Midbrain (tissue), 1 donor: ENCODE results near the gene SLU7.
A peak's percentile ranks its signal among the peaks of the same experiment; 100 is the strongest.

Experiments
- DNase-seq: peaks from one replicate; lab custom pipeline; 2025; lab: John Stamatoyannopoulos, UW

The SLU7 gene

DNA sequence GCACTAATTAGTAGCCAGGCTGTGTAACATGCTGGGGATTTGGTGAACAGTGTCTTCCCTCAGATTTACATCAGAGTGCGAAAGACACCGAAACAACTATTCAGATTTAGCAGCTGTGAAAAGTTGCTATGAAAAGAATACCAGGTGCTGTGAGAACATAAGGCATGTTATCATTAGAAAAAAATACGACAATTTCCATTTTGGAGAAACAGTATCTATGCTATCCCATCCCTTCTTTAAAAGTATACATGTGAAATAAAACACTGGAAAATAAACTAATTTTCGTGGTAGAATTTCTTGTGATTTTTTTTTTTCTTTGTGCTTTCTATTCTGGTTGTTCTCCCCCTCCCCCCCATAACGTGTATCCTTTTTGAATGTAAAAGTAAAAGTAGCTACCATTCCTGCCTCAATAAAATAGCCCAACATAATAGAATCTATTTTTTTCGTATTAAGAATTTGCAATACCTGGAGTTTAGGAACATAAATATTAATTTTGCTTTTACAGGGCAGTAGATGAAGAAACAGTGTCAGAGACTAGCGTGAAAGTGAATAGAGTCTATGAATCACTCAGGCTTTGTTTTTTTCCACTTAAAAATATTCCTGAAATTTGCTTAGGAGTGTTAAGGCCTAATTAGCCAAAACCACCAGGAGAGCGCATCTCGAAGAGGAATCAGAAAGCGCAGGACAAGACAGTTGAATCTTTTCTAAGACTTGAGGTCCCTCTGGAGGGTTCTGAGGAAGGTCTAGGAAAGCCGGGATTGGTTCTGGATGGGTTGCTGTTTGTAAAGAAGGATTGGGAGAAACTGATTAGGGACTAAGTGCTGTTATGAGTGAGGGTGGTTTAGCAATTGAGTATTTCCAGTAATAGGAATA is 813 bp upstream of the SLU7 start:
- DNase-seq = no peak

DNA sequence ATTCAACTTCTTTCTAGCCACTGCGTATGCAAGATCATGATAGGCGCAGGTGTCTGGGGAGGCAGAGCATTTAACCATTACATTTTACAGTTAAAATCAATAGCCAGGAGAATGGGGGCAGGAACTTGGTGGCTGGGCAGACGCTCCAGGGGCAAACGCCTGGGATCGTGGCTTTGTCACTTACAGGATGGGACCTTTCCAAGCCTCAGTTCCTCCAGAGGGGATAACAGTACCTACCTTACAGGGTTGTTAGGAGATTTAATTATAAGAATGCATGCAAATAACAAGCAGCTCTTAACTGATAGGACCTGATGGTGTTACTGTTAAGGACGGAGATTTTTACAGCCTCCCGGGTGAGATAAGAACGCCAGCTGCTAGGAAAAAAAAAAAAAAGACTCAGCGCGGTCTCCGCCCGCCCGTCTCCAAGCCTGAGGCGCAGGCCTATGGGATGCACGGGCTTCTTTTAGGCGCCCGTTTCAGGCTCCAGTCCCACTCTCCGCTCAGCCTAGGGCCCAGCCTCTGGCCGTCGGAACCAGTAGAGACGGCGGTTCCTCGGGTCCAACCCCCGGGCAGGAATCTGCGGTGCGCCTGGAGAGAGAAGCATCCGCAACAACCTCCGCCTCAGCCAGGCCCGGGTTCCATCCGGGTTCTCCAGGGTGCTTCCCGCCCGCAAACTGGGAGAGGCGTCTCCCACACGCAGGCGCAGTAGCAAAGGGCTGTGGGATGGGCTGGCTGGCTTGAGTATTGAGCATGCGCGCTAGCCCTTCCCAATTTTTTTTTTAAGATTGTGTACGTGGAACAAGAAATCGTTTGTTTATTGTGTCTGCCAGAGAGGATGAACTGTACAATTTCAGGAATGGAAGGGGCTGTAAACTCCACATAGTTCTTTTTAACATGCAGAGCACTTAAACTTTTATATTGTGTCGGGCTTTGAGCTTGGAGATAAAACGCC is 19.2 kb downstream of the SLU7 start, which contains the start of gene FAM200C:
TSS of gene FAM200C (minus strand) at position 653 of the 952 bp plus-strand sequence. CDS start 4,564 bp downstream, outside the sequence.
- peak; percentile 92 for DNase-seq

DNA sequence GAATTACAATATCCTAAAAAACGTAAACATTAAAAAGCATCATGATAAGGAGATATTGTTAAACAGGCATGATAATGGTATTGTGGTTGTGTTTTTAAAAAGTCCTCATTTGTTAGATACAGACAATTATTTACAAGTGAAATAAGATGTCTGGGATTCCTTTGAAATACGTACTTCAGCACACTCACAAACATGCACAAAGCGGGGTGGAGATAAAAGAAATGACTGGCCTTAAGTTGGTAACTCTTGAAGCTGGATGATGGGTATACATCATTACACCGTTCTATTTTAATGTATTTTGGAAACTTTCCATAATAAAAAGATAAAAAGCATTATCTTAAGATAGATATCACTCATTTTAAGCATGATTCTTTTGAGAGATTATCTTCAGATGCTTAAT is 20.1 kb downstream of the SLU7 start:
- DNase-seq = no peak

DNA sequence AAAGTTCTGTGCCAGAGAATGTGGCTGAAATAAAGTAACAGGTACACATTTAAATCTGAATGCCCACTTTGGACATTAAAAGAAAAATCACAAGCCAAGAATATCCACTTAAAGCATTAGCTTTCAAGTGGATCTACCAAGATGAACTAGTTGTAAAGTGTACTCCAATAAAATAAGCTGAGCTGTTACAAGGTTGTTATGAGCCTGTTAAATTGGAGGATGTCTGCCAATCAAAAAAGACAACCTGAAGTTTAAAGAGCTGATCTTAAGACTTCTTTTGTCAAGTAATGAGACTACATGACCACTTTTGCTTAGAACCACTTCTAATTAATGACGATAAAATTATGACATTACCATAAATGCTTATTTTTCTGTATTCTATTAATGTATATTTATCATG is 21.4 kb downstream of the SLU7 start:
- DNase-seq = no peak

DNA sequence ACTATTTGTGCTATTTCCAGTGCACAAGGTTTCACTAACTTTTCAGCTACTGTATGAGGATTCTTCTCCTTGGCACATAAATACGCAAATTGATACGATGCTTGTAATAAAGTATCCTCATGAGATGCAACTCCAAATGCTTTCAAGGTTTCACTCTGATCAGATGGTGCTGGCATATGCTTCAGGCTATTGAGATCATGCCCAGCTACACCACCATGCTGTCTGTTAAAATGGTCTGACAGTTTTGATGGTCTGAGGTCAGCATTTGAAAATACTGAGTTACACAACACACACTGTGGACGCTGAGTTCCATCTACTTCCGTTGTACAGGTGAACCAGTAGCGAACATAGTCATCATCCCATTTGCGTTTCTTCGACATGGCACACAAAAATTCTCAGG is 23.8 kb downstream of the SLU7 start:
- DNase-seq = no peak

DNA sequence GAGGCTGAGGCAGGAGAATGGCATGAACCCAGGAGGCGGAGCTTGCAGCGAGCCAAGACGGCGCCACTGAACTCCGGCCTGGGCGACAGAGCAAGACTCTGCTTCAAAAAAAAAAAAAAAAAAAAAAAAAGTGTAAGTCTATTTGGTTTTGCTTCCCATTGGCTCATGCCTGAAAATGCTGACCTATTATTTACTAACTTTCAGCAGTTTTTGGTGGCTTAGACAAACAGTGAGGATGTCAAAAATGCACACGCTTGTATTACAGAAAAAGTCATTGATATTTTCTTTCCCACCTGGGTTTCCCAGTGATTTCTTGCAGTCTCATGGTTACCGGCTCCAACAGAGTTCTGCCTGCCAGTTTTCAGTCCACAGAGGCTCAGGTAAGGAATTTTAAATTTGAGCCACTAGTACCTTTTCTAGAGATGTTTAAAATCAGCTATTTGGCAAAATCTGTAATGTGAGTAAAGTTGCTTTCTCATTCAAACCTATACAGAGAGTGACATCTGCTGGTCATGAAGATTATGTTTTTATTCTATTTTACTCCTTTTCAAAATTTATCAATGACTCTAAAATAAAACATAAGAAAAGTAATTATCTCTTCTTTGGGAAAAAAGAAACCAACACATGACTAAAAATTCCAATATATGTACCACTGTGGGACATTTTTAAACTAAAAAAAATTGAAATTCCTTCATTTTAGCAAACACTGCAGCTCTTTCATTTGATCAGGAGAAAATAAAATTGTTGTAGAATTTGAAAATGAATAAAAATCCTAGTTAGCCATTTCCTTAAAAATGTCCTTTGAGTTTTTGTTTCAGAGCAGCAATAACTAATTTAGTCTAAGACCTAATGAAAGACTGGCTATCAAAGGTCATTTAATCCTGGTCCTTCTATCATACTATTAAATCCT is 27.8 kb downstream of the SLU7 start:
- DNase-seq = peak; percentile 38

GRCh38 chr5:160387445-160387844 is 31.4 kb downstream of the SLU7 start:
- DNase-seq = no peak

DNA sequence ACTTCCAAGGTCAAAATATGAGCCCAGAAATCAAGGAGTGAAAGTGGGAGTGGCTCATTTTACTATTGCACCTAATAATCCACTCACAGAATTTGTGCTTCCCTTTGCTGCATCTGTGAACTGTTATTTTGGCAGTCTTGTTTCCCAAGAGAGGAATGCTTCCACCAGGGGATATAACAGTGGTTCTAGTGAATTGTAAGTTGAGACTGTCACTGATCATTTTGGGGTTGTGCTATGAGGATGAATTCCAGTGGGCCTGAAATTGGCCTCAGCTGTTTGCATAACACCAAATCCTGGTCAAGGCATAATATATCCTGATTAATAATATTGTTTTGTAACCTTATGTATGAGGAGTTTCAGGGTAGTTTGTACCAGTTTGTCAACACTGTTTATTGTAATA is 33.4 kb downstream of the SLU7 start:
- DNase-seq = no peak

DNA sequence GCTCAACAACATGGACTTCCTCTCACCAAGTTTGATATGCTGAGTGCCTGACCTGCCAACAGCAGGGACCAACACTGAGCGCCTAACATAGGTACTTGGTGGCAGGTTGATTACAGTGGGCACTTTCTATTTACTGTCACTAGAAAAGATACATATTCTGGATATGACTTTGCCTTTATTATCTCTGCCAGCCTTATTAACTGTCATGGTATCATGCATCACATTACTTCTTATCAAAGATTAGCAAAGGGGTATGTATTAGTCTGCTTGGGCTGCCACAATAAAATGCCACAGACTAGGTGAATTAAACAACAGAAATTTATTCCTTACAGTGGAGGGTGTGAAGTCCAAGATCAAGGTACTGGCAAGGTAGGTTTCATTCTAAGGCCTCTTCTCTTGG is 34.2 kb downstream of the SLU7 start:
- DNase-seq = no peak

GRCh38 chr5:160382346-160382745 is 36.5 kb downstream of the SLU7 start:
- DNase-seq = no peak

- no peak for DNase-seq
Observed at GRCh38 chr5:160380041-160380440, 38.8 kb downstream of the SLU7 start.

DNA sequence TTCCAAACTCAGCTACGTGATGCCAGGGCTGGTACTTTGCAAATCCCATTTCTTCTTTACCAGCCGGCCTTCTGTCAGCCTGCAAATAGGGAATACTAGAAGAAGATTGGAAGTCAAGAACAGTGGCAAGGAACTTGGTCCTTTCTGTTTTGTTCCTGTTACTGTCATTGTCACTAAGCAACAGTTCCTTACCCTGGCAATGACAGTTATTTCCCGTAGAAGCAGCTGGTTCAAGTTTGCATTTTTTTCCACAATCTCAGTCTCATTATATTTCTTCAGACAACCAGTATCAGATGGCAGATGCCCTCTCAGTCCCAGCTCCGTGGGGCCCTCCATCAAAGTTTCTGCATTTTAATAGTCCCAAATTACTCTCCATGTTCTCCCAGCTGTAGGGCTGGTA is 39.4 kb downstream of the SLU7 start:
- no peak for DNase-seq

- DNase-seq = no peak
Observed at GRCh38 chr5:160378330-160378729, 40.6 kb downstream of the SLU7 start.

DNA sequence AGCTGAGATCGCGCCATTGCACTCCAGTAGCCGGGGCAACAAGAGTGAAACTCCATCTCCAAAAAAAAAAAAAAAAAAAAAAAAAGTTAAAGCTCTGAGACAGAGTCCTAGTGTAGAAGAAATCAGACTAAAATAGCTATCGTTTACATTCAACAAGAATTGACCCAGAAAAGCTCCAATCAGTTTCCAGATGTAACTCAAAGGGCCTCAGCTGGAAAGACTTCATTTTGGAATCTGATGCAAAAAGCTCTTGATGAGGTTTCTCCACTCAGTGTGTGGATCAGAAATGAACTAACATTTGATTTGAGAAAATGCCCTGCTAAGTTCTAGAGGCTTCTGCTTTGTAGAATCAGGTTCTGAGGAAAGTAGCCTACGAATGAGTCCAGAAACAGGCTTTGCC is 41.2 kb downstream of the SLU7 start:
- no peak for DNase-seq

DNA sequence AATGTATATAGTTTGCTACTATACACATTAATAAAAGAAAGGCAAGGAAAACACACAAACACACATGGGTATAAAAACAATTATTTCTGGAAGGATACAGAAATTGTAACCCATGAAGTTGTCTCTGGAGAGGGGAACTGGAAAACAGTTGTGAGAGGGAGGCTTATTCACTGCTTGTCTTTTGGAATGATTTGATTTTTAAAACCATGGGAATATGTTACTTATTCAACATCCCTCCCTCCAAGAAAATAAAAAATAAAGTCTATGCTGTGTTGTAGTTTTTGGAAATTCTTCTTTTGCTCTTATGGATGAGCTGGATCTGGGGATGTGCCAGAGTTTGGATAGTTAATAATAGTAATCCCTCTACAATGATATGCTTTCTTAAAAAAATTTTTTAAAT is 42.5 kb downstream of the SLU7 start:
- no peak for DNase-seq

- no peak for DNase-seq
Observed at GRCh38 chr5:160375701-160376100, 43.2 kb downstream of the SLU7 start.

DNA sequence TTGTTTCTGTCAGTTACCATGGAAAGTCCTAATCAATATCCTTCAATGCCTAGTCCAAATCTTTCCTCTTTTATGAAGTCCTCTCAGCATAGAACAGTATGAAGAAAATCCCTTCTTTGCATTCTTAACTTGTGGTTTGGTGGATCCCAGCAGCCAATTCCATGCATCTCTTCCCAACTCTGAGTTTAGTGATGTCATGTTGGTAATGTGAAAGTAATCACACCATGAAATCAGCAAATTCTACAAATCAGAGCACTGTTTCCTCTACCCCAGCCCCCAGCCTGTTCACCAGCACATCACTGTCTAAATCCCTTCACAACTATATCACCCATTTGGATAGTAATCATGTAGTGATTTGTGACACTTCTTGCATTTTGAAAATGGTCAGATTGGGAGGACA is 43.7 kb downstream of the SLU7 start:
- no peak for DNase-seq

GRCh38 chr5:160371294-160371693 is 47.6 kb downstream of the SLU7 start:
- DNase-seq = no peak

DNA sequence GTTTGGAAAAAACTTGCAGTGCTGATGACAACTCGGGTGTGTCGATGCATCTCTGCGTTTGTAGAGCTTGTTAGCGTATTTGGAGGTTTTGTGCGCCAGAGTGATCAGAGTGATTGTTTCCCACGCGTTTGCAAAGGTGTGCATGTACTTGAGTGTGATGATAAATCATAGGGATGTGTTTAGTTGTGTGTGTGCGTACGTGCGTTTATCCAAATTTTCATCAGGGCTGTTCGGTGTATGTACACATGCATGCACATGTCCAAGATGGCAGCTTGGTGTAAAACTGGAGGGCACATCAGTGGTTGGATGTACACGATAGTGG is 48.2 kb downstream of the SLU7 start:
- no peak for DNase-seq

- peak; percentile 42 for DNase-seq
Observed at GRCh38 chr5:160369990-160370712, 48.7 kb downstream of the SLU7 start, which contains the start of gene C1QTNF2. Gene C1QTNF2, minus strand, starts transcription at chr5:160370626. Its CDS starts 15,615 bp downstream, at chr5:160355011.

DNA sequence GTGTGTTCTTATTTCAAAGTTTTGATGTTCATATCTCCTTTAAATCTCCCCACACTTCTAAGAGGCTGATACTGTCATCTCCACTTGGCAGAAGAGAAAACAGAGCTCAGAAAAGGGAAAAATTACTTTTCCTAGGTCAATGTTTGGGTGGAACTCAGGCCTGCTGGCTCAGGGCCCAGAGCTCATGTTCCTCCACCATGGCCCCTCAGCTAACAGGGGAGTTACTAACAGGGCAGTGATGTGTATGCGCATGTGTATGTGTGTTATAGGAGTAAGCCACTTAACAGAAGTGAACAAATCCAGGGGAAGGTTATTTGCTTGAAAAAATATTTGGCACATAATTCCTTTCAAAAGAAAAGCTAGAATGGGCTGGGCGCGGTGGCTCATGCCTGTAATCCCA is 51.0 kb downstream of the SLU7 start:
- no peak for DNase-seq
